Thoracic aorta (tissue), 2 donors: ENCODE results near the gene IFI30. TPM values are rescaled to one million over a fixed set of nuclear protein-coding genes. Genes with fewer than 3 reads are reported as not detected.

Experiments
- ATAC-seq: fragments of 150-250 bp; one replicate; pipeline ENCODE4 v1.8.0; 2017; ENCODE audit warnings: low read depth; ENCODE audit not compliant: insufficient number of reproducible peaks, low FRiP score
- DNase-seq: peaks from one replicate; pipeline ENCODE4 v3.0.0-alpha.2; 2020; ENCODE audit warnings: low spot score
- H3K27ac ChIP-seq, 2 donors: fragments of 200-600 bp; sonication (generic); 1 replicate in 1 of 2; 2 replicates in 1 of 2; pipeline ENCODE4 v1.5.1; 2016; ENCODE audit warnings: mild to moderate bottlenecking in 2 of 2, moderate library complexity in 2 of 2
- H3K27me3 ChIP-seq: fragments of 200-600 bp; sonication (generic); replicated peaks from 2 replicates; pipeline ENCODE4 v1.6.0; 2016; ENCODE audit warnings: mild to moderate bottlenecking; ENCODE audit not compliant: insufficient read depth
- H3K36me3 ChIP-seq: fragments of 200-600 bp; sonication (generic); one replicate; pipeline ENCODE4 v1.5.1; 2016
- H3K4me1 ChIP-seq, 2 donors: fragments of 200-600 bp; sonication (generic); 1 replicate in 1 of 2; 2 replicates in 1 of 2; pipeline versions ENCODE4 v1.5.1 to v1.6.0; 2016; ENCODE audit warnings: low read depth in 2 of 2, mild to moderate bottlenecking in 1 of 2; ENCODE audit not compliant: control insufficient read depth in 1 of 2
- H3K4me3 ChIP-seq: fragments of 200-600 bp; sonication (generic); 2 replicates; pipeline ENCODE4 v1.5.1; 2016; ENCODE audit warnings: mild to moderate bottlenecking
- H3K9me3 ChIP-seq: fragments of 200-600 bp; sonication (generic); 2 replicates; pipeline ENCODE4 v1.5.1; 2016
- total RNA-seq, 2 donors: library from RNA; depleted of rRNA; stranded (reverse); fragments of >200 nt; gene quantifications; one replicate each; pipeline versions ENCODE4 v1.1.0 to v1.2.3, GENCODE V29; 2016
- TF ChIP-seq, protein P1 (sequence below): fragments of 200-600 bp; sonication (generic); IDR thresholded peaks from one replicate; pipeline ENCODE4 v1.5.1; 2019; ENCODE audit warnings: antibody characterized with exemption

IFI30 gene
- total RNA-seq, 2 donors from 2014 or later, result 59.4 to 72.3 TPM

DNA sequence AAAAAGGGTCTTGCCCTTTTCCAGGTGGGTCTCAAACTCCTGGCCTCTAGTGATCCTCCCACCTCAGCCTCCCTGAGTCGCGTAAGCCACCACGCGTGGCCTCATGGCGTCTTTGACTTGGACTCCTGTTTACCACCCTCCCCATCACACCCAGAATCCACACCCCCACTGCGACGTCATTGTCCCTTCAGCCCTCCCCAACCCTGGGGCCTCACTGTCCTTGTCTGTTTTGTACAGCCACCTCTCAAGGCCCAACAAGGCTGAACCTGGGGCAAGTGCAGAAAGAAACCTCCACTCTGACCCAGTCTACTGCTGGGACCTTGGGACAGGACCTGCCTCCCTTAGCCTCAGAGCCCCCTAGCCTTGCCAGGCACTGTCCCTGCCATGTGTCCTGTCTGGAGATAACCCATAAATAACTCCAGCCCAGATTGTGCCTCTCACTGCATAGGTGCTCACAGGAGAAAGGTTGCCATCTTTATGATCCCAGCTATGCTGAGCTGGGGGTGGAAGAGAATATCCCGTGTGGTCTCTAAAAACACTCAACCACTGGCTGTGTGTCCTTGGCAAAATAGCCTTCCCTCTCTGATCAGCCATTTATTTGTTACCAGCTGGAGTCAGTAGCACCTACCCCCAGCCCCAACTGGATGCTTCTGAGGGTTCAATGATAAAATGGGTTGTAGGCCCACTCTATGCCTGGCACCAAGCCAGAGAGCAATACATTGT is 1.8 kb upstream of the IFI30 start:
- DNase-seq (no peak), ATAC-seq (no peak)
- Histone ChIP-seq H3K36me3 (peaks cover 18% of the 10 kb centered on the region), H3K9me3 (no peaks in the 10 kb centered on the region), H3K27ac (no peak overlapping the region), H3K4me1 (peaks cover 6 to 12% of the 10 kb centered on the region in 2 donors), H3K27me3 (no peaks in the 10 kb centered on the region), H3K4me3 (no peak overlapping the region)
- TF ChIP-seq, protein P1, sequence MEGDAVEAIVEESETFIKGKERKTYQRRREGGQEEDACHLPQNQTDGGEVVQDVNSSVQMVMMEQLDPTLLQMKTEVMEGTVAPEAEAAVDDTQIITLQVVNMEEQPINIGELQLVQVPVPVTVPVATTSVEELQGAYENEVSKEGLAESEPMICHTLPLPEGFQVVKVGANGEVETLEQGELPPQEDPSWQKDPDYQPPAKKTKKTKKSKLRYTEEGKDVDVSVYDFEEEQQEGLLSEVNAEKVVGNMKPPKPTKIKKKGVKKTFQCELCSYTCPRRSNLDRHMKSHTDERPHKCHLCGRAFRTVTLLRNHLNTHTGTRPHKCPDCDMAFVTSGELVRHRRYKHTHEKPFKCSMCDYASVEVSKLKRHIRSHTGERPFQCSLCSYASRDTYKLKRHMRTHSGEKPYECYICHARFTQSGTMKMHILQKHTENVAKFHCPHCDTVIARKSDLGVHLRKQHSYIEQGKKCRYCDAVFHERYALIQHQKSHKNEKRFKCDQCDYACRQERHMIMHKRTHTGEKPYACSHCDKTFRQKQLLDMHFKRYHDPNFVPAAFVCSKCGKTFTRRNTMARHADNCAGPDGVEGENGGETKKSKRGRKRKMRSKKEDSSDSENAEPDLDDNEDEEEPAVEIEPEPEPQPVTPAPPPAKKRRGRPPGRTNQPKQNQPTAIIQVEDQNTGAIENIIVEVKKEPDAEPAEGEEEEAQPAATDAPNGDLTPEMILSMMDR, result no peak

DNA sequence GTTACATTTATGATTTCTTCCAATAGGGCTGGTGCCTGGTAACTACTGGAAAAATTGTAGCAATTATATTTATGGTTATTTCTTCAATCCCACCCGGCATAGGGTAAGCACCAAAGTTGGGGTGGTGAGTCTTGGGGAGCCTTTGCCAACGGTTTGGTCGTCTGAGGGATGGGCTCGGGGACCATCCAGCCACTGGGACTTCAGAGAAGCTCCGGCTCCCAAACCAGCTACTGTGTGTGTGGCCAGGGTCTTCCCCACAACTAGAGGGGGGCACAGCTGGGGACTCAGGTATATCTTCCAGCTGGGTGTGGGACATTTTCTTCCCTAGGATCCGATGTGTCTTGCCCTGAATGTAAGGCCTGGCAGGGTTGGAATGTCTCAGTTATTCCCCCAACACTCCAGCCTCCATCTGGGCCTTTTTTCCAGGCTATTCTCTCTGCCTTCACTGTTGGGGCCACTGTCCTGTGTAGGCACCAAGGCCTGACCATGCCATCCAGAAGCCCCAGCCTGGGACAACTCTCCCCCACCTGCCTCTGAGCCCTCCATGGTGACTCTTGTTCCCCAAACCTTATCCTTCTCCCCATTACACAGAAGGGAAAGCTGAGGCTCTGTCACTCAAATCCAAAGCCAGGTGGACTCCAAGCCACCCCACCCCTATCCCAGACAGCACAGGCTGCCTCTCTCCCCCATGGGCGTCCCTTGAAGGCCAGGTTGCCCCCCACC is 1.1 kb upstream of the IFI30 start:
- Histone ChIP-seq H3K27ac (no peak overlapping the region), H3K4me1 (peaks cover 6 to 12% of the 10 kb centered on the region in 2 donors), H3K36me3 (peaks cover 11% of the 10 kb centered on the region), H3K4me3 (no peak overlapping the region), H3K9me3 (no peaks in the 10 kb centered on the region), H3K27me3 (no peaks in the 10 kb centered on the region)
- DNase-seq (no peak), ATAC-seq (no peak)
- TF ChIP-seq, protein P1, result no peak

DNA sequence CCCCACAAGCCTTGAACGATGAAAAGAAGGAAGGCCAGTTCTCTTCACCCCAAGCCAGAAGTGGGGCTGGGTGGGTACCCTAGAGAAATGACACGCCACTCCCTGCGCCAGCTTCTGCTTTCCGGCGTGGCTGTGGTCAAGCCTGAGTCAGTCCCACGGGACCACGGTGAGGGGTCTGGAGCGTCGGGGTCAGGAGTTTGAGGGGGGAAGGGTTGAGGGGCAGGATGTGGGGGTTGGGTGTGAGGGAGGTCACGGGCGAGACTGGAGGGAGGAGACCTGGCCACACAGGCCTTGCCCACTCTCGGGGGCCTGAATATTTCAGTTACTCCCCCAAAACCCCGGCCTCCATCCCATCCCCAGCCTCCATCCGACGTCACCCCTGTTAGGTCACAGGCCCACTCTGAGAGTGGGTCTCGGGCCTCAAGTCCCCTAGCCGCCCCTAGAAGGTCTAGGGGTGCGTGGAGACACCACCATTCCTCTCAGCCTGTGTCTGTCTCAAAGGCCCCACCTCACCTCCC is 500 bp upstream of the IFI30 start:
- Histone ChIP-seq H3K9me3 (no peaks in the 10 kb centered on the region), H3K27me3 (no peaks in the 10 kb centered on the region), H3K4me1 (peaks cover 6 to 12% of the 10 kb centered on the region in 2 donors), H3K4me3 (peak overlapping the region; percentile 85), H3K27ac (peak overlapping the region in 1 of 2 donors; percentile 46), H3K36me3 (peaks cover 10% of the 10 kb centered on the region)
- ATAC-seq (no peak), DNase-seq (no peak)
- TF ChIP-seq, protein P1, result no peak

DNA sequence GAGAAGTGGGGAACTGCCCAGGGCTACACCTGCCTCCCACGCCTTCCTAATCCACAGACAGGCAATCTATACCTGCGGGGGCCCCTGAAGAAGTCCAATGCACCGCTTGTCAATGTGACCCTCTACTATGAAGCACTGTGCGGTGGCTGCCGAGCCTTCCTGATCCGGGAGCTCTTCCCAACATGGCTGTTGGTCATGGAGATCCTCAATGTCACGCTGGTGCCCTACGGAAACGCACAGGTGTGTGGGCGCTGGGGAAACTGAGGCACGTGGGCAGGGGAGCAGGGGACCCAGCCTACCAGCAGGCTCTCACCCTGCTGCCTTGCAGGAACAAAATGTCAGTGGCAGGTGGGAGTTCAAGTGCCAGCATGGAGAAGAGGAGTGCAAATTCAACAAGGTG is 1.4 kb downstream of the IFI30 start:
- Histone ChIP-seq H3K27me3 (no peaks in the 10 kb centered on the region), H3K27ac (no peak overlapping the region), H3K4me3 (peak overlapping the region; percentile 85), H3K36me3 (no peaks in the 10 kb centered on the region), H3K9me3 (no peaks in the 10 kb centered on the region), H3K4me1 (peaks cover 6 to 12% of the 10 kb centered on the region in 2 donors)
- ATAC-seq, result no peak
- TF ChIP-seq, protein P1, result no peak
- no peak for DNase-seq
